ENCODE data around the gene NOTCH4. TPM values are rescaled to one million over a fixed set of nuclear protein-coding genes. Genes with fewer than 3 reads are reported as not detected.

NOTCH4 gene
- total RNA-seq, 1 donor from 2014 or later, result 1.4 TPM

DNA sequence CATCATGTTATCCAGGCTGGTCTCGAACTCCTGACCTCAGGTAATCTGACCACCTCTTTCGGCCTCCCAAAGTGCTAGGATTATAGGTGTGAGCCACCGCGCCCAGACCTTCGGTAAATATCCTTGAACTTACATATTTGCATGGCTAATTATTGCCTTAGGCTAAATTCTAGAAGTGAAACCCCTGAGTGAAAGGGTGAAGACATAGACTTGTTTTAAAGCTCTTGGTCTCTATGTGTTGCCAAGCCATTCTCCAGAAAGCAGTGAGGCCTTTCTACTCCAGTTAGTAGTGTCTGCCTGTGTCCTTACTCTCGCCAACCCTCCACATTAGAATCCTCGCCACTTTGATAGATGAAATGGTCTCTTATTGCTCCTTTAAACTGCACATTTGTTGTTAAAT, 2.6 kb upstream of the NOTCH4 start:
- DNase-seq (ENCODE audit: low spot score), result no peak
- Mint-ChIP-seq H3K4me3 (ENCODE audit: unreplicated experiment) (no peak overlapping the region), H3K4me1 (ENCODE audit: low read depth) (no peaks in the 10 kb centered on the region), H3K27ac (ENCODE audit: unreplicated experiment) (no peak overlapping the region), H3K27me3 (ENCODE audit: low read depth) (peaks cover 10% of the 10 kb centered on the region), H3K9me3 (ENCODE audit: low read depth) (no peaks in the 10 kb centered on the region), H3K36me3 (ENCODE audit: low read depth) (no peaks in the 10 kb centered on the region)
- TF ChIP-seq, protein P1, sequence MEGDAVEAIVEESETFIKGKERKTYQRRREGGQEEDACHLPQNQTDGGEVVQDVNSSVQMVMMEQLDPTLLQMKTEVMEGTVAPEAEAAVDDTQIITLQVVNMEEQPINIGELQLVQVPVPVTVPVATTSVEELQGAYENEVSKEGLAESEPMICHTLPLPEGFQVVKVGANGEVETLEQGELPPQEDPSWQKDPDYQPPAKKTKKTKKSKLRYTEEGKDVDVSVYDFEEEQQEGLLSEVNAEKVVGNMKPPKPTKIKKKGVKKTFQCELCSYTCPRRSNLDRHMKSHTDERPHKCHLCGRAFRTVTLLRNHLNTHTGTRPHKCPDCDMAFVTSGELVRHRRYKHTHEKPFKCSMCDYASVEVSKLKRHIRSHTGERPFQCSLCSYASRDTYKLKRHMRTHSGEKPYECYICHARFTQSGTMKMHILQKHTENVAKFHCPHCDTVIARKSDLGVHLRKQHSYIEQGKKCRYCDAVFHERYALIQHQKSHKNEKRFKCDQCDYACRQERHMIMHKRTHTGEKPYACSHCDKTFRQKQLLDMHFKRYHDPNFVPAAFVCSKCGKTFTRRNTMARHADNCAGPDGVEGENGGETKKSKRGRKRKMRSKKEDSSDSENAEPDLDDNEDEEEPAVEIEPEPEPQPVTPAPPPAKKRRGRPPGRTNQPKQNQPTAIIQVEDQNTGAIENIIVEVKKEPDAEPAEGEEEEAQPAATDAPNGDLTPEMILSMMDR (IDR thresholded peaks at IDR 0.05), result no peak

DNA sequence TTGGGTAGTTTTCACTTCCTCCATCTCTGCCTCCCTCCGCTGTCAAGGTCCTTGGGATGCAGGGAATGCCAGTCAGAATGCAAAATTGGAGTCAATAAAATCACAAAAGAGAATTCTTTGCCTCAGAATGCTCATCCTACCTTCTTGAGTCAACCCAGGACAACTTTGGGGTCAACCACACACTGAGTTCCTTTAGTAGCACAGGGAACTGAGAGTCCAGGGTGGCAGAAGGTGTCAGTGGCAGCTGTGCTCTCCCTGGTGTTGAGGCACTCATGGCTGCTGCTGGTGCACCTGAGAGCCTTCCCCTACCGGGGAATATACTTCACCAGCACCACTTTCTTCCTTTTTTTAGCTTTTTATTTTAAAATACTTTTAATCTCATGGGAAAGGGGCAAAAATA, 829 bp upstream of the NOTCH4 start:
- Mint-ChIP-seq H3K4me1 (ENCODE audit: low read depth) (no peaks in the 10 kb centered on the region), H3K27me3 (ENCODE audit: low read depth) (peaks cover 11% of the 10 kb centered on the region), H3K27ac (ENCODE audit: unreplicated experiment) (no peak overlapping the region), H3K4me3 (ENCODE audit: unreplicated experiment) (no peak overlapping the region), H3K36me3 (ENCODE audit: low read depth) (no peaks in the 10 kb centered on the region), H3K9me3 (ENCODE audit: low read depth) (no peaks in the 10 kb centered on the region)
- TF ChIP-seq, protein P1 (IDR thresholded peaks at IDR 0.05), result no peak
- no peak for DNase-seq (ENCODE audit: low spot score)

DNA sequence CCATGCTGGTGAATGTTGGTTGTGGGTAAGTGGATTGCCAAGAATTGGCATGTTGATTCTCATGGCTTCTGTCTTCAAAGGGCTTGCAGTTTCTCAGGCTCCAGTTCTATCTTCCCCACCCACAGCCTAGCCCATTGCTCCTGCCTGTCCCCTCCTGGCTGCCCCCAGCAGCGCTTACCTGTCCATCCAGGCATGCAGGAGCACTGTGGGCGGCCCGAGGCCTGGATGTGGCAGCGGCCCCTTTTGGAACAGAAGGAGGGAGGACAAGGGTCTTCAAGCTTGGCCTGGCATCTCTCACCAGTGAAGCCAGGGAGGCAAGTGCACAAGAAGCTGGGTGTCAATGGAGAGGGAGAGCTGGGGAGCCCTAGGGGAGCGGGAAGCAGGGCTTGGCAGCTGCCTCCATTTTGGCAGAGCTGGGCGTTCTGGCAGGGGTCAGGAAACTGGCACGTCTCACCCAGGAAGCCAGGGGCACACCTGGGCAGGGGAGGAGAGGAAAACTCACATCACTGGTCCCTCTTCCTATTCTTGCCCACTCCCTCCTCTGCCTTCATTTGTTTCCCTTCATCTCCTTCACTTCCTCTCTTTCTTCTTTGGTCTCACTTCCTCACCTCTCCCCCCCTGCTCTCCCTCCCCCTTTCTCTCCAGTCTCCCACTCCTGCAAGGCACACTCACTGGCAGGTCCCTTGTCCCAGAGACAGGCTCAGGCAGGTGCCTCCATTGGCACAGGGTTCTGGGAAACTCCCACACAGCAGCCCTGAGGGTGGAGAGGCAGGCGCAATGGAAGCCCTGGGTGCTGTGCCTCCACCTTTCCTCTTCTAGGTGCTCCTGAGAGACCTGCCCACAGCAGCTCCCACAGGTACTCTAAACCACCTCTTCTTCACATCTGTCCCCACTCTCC, 1.3 kb downstream of the NOTCH4 start:
- H3K27ac Mint-ChIP-seq (ENCODE audit: unreplicated experiment), result no peak overlapping the region
- peaks cover 2% of the 10 kb centered on the region for H3K9me3 Mint-ChIP-seq (ENCODE audit: low read depth)
- no peaks in the 10 kb centered on the region for H3K36me3 Mint-ChIP-seq (ENCODE audit: low read depth)
- no peaks in the 10 kb centered on the region for H3K4me1 Mint-ChIP-seq (ENCODE audit: low read depth)
- no peak overlapping the region for H3K4me3 Mint-ChIP-seq (ENCODE audit: unreplicated experiment)
- peaks cover 20% of the 10 kb centered on the region for H3K27me3 Mint-ChIP-seq (ENCODE audit: low read depth)
- TF ChIP-seq, protein P1 (IDR thresholded peaks at IDR 0.05), result no peak
- DNase-seq (ENCODE audit: low spot score), result no peak

DNA sequence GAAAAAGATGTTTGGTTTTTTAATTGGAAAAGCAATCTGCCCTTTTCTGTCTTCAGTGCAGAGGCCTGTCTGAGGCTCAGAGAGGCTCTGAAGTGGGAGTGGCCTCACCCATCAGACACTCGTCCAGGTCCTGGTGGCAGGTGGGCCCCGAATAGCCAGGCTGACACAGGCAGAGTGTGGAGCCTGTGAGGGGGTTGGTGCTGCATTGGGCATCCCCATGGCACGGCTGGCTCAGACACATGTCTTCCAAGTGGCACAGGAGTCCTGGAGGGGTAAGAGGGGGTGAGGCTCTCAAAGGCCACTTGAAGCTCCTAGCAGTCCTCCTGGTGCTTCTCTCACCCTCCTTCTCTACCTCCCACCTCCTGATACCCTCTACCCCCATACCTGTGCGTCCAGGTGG, 3.8 kb downstream of the NOTCH4 start:
- H3K36me3 Mint-ChIP-seq (ENCODE audit: low read depth), result no peaks in the 10 kb centered on the region
- no peak overlapping the region for H3K4me3 Mint-ChIP-seq (ENCODE audit: unreplicated experiment)
- peaks cover 30% of the 10 kb centered on the region for H3K27me3 Mint-ChIP-seq (ENCODE audit: low read depth)
- no peak for DNase-seq (ENCODE audit: low spot score)
- peaks cover 4% of the 10 kb centered on the region for H3K9me3 Mint-ChIP-seq (ENCODE audit: low read depth)
- TF ChIP-seq, protein P1 (IDR thresholded peaks at IDR 0.05), result no peak
- H3K27ac Mint-ChIP-seq (ENCODE audit: unreplicated experiment), result no peak overlapping the region
- H3K4me1 Mint-ChIP-seq (ENCODE audit: low read depth), result no peaks in the 10 kb centered on the region

DNA sequence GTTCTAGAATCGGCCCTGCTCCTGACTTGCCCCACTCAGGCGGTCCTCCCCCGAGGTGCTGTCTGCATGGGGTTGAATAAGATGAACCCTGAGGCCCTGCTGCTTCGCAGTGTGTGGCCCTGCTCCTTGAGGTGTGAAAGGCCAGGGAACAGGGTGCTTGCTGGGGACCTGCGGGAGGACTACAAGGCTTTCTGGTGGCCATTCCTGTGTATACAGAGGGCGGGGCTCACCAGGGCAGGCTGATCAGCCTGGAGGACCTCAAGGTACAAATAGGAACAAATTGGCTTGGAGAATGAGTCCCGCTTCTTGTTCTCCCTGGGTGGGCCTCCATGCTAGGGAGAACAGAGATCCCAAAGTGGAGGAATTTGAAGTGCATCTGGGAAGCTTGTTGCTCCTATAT, 5.7 kb downstream of the NOTCH4 start:
- Mint-ChIP-seq H3K27me3 (ENCODE audit: low read depth) (peaks cover 25% of the 10 kb centered on the region), H3K9me3 (ENCODE audit: low read depth) (peaks cover 4% of the 10 kb centered on the region), H3K36me3 (ENCODE audit: low read depth) (no peaks in the 10 kb centered on the region), H3K27ac (ENCODE audit: unreplicated experiment) (no peak overlapping the region), H3K4me1 (ENCODE audit: low read depth) (no peaks in the 10 kb centered on the region), H3K4me3 (ENCODE audit: unreplicated experiment) (no peak overlapping the region)
- TF ChIP-seq, protein P1 (IDR thresholded peaks at IDR 0.05), result no peak
- no peak for DNase-seq (ENCODE audit: low spot score)
